ENCODE results near the gene PAPLN. TPM values are rescaled to one million over a fixed set of nuclear protein-coding genes. Genes with fewer than 3 reads are reported as not detected.

The PAPLN gene
- total and polyA plus RNA-seq, 2 of the 13 experiments (the other 11 are each of a cell fraction or from before 2014, with no cell fraction given) = not detected

DNA sequence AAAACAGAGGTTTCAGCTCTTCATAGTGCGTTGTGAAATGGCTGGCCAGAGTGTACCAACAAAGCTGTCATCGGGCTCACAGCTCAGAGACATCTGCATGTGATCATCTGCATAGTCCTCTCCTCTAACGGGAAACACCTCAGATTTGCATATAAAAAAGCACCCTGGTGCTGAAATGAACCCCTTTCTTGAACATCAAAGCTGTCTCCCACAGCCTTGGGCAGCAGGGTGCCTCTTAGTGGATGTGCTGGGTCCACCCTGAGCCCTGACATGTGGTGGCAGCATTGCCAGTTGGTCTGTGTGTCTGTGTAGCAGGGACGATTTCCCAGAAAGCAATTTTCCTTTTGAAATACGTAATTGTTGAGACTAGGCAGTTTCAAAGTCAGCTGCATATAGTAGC, 14.3 kb upstream of the PAPLN start (continued):
- TF ChIP-seq ZNF382 (CRISPR knock-in tag; IDR thresholded peaks at IDR 0.05; ENCODE audit: borderline replicate concordance) (no peak), NFE2L2 (IDR thresholded peaks at IDR 0.05; ENCODE audit: low read length) (no peak), REXO4 (CRISPR knock-in tag; IDR thresholded peaks at IDR 0.05; ENCODE audit: borderline replicate concordance) (no peak), ZNF841 (CRISPR knock-in tag; IDR thresholded peaks at IDR 0.05; ENCODE audit: borderline replicate concordance) (no peak), ZFAT (CRISPR knock-in tag; conservative IDR thresholded peaks at IDR 0.05) (no peak), TBP (CRISPR knock-in tag; IDR thresholded peaks at IDR 0.05) (no peak), ZNF567 (CRISPR knock-in tag; IDR thresholded peaks at IDR 0.05; ENCODE audit: borderline replicate concordance) (no peak)

DNA sequence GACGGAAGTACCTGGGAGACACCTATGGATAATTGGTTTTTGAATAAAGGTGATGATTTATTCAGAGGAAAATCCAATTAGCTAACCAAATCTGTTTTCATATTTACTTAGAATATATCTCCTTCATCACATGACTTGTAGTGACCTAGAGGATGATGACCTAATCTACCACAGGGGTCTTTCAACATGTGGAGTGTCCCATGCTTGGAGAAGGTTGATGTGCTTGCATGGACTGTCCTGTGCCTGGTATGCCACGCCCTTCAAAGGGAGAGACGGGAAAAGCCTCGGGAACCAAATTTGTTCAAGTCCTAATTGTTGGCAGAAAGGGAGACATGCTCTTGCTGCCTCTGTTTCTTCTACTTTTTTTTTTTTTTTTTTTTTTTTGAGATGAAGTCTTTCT, 11.8 kb upstream of the PAPLN start:
- Histone ChIP-seq H2AFZ (ENCODE audit: low read length) (no peak overlapping the region), H3K36me3 (replicated peaks in 1 of 2; ENCODE audit: control insufficient read depth in 1 of 2, insufficient read depth in 2 of 2, low read length in 2 of 2) (peaks cover 2 to 4% of the 10 kb centered on the region in 2 experiments; a peak in 3 of 5 replicates), H3K27me3 (ENCODE audit: control insufficient read depth in 1 of 2, insufficient read depth in 2 of 2, low read length in 2 of 2) (0 out of 5 replicates have a peak, but pooled peaks cover 0 to 2% of the 10 kb centered on the region in 2 experiments), H3K79me2 (ENCODE audit: insufficient read depth, low read length) (no peaks in the 10 kb centered on the region), H3K9me3 (ENCODE audit: low read length) (no peaks in the 10 kb centered on the region), H3K9ac (ENCODE audit: insufficient read depth, low read depth, low read length) (no peak overlapping the region), H3K4me1 (ENCODE audit: insufficient read depth, low read length) (peaks cover 36% of the 10 kb centered on the region), H3K27ac (ENCODE audit: extremely low read length, insufficient read depth, low read length) (no peak overlapping the region), H3K4me3 (replicated peaks in 1 of 3; ENCODE audit: insufficient read depth in 1 of 3, low read depth in 2 of 3, low read length in 3 of 3) (no peak overlapping the region), H3K4me2 (ENCODE audit: low read depth, low read length) (no peak overlapping the region), H4K20me1 (ENCODE audit: insufficient read depth, low read length) (no peaks in the 10 kb centered on the region)
- DNase-seq (ENCODE audit: low spot score) (no peak), ATAC-seq (no peak), FAIRE-seq (no peak)
- intact Hi-C loops (cut with micrococcal nuclease; ENCODE audit: unreplicated experiment) = no loop called here
- in situ Hi-C loops (cut with HindIII; ENCODE audit: extremely low pct_ligation_motif_present, low pct_unique_long_range_greater_than_20kb) = no loop called here
- ChIA-PET POLR2A (no interaction called here), CTCF (ENCODE audit: low intra/inter-chr PET ratio, low total read pairs) (no interaction called here)
- 94% methylated on average over 4 of the region's 4 CpGs for WGBS (ENCODE audit: low lambda C conversion rate)
- TF ChIP-seq FOXC1 (CRISPR knock-in tag; IDR thresholded peaks at IDR 0.05; ENCODE audit: borderline replicate concordance) (no peak), ZNF891 (CRISPR knock-in tag; IDR thresholded peaks at IDR 0.05) (no peak), HNRNPLL (IDR thresholded peaks at IDR 0.05; ENCODE audit: low read depth, low read length, poor library complexity, severe bottlenecking) (no peak), CCDC6 (CRISPR knock-in tag; IDR thresholded peaks at IDR 0.05) (no peak), RAD51 (IDR thresholded peaks at IDR 0.05; ENCODE audit: borderline replicate concordance) (no peak), GABPB1 (CRISPR knock-in tag; IDR thresholded peaks at IDR 0.05) (no peak)
- BruUV-seq (replicated peaks) = no TSS peak
